RWPE1 (cell line): ENCODE data around the gene NPM3.

Experiments
- CTCF ChIA-PET: fragments of 350-600 bp; sonication (Branson Sonifier 250); formaldehyde crosslinking; extraction: SDS; loops from one replicate; lab custom pipeline; 2021; lab: Yijun Ruan, JAX
- POLR2A ChIA-PET: fragments of 400-600 bp; formaldehyde crosslinking; extraction: SDS; loops from one replicate; lab custom pipeline; 2020; ENCODE audit warnings: antibody characterized with exemption; ENCODE audit not compliant: low non-redundant PET; lab: Yijun Ruan, JAX
- DNase-seq: peaks from one replicate; pipeline ENCODE4 v3.0.0; 2012; ENCODE audit warnings: low spot score
- H3K27ac ChIP-seq: fragments of 450-650 bp; 2 replicates; pipeline ENCODE4 v1.5.1; 2017
- TF ChIP-seq, protein P1 (sequence below): fragments of 450-650 bp; conservative IDR thresholded peaks from 2 replicates; pipeline ENCODE4 v1.5.1; 2017; ENCODE audit warnings: low read depth, mild to moderate bottlenecking

Gene NPM3

DNA sequence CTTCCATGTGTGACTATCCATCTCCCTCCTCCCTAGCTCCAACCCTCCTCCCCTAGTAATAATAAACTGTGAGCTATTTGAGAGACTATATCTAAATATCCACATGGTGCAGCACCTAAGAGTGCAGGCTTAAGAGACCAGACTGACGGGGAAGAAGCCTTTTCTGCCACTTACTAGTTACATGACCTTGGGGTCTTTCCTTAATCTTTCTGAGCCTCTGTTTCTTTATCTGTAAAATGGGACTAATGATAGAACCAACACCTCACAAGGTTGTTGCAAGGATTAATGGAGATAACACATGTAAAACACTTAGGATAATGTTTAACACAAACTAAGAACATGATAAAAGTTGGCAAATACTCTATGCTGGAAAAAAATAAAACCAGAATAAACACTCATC lies 51.1 kb downstream of the NPM3 start:
- H3K27ac ChIP-seq = no peak overlapping the region
- TF ChIP-seq, protein P1, sequence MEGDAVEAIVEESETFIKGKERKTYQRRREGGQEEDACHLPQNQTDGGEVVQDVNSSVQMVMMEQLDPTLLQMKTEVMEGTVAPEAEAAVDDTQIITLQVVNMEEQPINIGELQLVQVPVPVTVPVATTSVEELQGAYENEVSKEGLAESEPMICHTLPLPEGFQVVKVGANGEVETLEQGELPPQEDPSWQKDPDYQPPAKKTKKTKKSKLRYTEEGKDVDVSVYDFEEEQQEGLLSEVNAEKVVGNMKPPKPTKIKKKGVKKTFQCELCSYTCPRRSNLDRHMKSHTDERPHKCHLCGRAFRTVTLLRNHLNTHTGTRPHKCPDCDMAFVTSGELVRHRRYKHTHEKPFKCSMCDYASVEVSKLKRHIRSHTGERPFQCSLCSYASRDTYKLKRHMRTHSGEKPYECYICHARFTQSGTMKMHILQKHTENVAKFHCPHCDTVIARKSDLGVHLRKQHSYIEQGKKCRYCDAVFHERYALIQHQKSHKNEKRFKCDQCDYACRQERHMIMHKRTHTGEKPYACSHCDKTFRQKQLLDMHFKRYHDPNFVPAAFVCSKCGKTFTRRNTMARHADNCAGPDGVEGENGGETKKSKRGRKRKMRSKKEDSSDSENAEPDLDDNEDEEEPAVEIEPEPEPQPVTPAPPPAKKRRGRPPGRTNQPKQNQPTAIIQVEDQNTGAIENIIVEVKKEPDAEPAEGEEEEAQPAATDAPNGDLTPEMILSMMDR = no peak
- DNase-seq = no peak
- ChIA-PET POLR2A (no interaction called here), CTCF (interaction anchor here (0.7 kb wide), 1 partner anchor 12 kb away, joined by 3 read pairs; no protein-coding TSS in a partner anchor)
